Hepatocyte (in vitro differentiated cells): ENCODE measurements around the gene MIP. TPM values are rescaled to one million over a fixed set of nuclear protein-coding genes. Genes with fewer than 3 reads are reported as not detected.
A peak's percentile ranks its signal among the peaks of the same experiment; 100 is the strongest.
"Not testable (repeated sequence)": the region's sequence is repeated elsewhere in the genome, so short reads cannot be mapped to it uniquely, and the experiment has no call there.

Source experiments
- DNase-seq: peaks from one replicate; pipeline ENCODE4 v3.0.0-alpha.2; 2016; ENCODE audit warnings: low spot score
- H2AFZ ChIP-seq: fragments of 200-600 bp; sonication (generic); 2 replicates; pipeline ENCODE4 v1.6.0; 2016; ENCODE audit warnings: antibody characterized with exemption, mild to moderate bottlenecking
- H3K27ac ChIP-seq: fragments of 200-600 bp; sonication (generic); 2 replicates; pipeline ENCODE4 v1.5.1; 2016; ENCODE audit warnings: mild to moderate bottlenecking
- H3K27me3 ChIP-seq: fragments of 200-600 bp; sonication (generic); 2 replicates; pipeline ENCODE4 v1.6.1; 2016
- H3K36me3 ChIP-seq: fragments of 200-600 bp; sonication (generic); replicated peaks from 2 replicates; pipeline ENCODE4 v1.5.1; 2016; ENCODE audit warnings: low read depth; ENCODE audit not compliant: insufficient read depth
- H3K4me1 ChIP-seq: fragments of 200-600 bp; sonication (generic); 2 replicates; pipeline ENCODE4 v1.5.1; 2016; ENCODE audit warnings: mild to moderate bottlenecking, moderate library complexity; ENCODE audit not compliant: insufficient read depth
- H3K4me2 ChIP-seq: fragments of 200-600 bp; sonication (generic); 2 replicates; pipeline ENCODE4 v1.6.0; 2016
- H3K4me3 ChIP-seq: fragments of 200-600 bp; sonication (generic); 2 replicates; pipeline ENCODE4 v1.5.1; 2016; ENCODE audit warnings: mild to moderate bottlenecking
- H3K79me2 ChIP-seq: fragments of 200-600 bp; sonication (generic); 2 replicates; pipeline ENCODE4 v1.6.0; 2017; ENCODE audit warnings: mild to moderate bottlenecking
- H3K9me2 ChIP-seq: fragments of 200-600 bp; sonication (generic); replicated peaks from 2 replicates; pipeline ENCODE4 v1.6.0; 2017; ENCODE audit warnings: mild to moderate bottlenecking; ENCODE audit not compliant: insufficient read depth
- H3K9me3 ChIP-seq: fragments of 200-600 bp; sonication (generic); 2 replicates; pipeline ENCODE4 v1.5.1; 2016; ENCODE audit warnings: low read depth, mild to moderate bottlenecking
- H4K20me1 ChIP-seq: fragments of 200-600 bp; sonication (generic); 2 replicates; pipeline ENCODE4 v1.6.0; 2016; ENCODE audit warnings: mild to moderate bottlenecking; ENCODE audit not compliant: insufficient read depth, poor library complexity, severe bottlenecking
- CTCF ChIP-seq: fragments of 200-600 bp; sonication (generic); IDR thresholded peaks from 2 replicates; pipeline ENCODE4 v1.5.1; 2016; ENCODE audit warnings: antibody characterized with exemption, mild to moderate bottlenecking; ENCODE audit not compliant: poor library complexity
- EZH2 ChIP-seq: fragments of 200-600 bp; sonication (generic); IDR thresholded peaks from 2 replicates; pipeline ENCODE4 v1.6.1; 2016; ENCODE audit warnings: antibody characterized with exemption, mild to moderate bottlenecking, borderline replicate concordance
- EZH2phosphoT487 ChIP-seq: fragments of 200-600 bp; sonication (generic); IDR thresholded peaks from one replicate; pipeline ENCODE4 v1.6.1; 2018; ENCODE audit warnings: antibody characterized with exemption, mild to moderate bottlenecking, low read depth, moderate library complexity; ENCODE audit not compliant: unreplicated experiment, severe bottlenecking
- WGBS: methylation state at CpG from one replicate; pipeline ENCODE4 v1.1.6; 2016; ENCODE audit warnings: low lambda C conversion rate; ENCODE audit errors: missing lambda C conversion rate; 5-methylcytosine and 5-hydroxymethylcytosine counted together
- polyA plus RNA-seq: library from polyadenylated mRNA; unstranded; fragments of >200 nt; fragmentation: Nextera tagmentation; extraction: Ambion mirVana; gene quantifications from 2 replicates; pipeline ENCODE4 v1.2.1, GENCODE V29; 2016
- total RNA-seq: library from RNA; depleted of rRNA; stranded (reverse); fragments of >200 nt; gene quantifications from 2 replicates; pipeline ENCODE4 v1.2.3, GENCODE V29; 2014

The MIP gene
- total and polyA plus RNA-seq, 2 experiments from 2014 or later, result not detected

GRCh38 chr12:56493409-56494105, 39.1 kb upstream of the MIP start:
- not testable (repeated sequence) for H3K79me2 ChIP-seq, H3K4me2 ChIP-seq, H3K9me2 ChIP-seq, H3K4me1 ChIP-seq, H3K27ac ChIP-seq, H4K20me1 ChIP-seq, H3K4me3 ChIP-seq, DNase-seq, H2AFZ ChIP-seq, H3K9me3 ChIP-seq, H3K36me3 ChIP-seq
- WGBS, result 97% methylated on average over 16 of the region's 31 CpGs
- H3K27me3 ChIP-seq, result peaks cover 19% of the 10 kb centered on the region

- no peak for DNase-seq
Measured at GRCh38 chr12:56490360-56490759, 35.9 kb upstream of the MIP start.

GRCh38 chr12:56488041-56488955, 33.8 kb upstream of the MIP start, which contains the start of gene GLS2:
Gene GLS2, minus strand, starts transcription at chr12:56488161. Its CDS starts 43 bp downstream, at chr12:56488118.
- H3K4me2 ChIP-seq, result peak within 1 kb of the TSS; percentile 95
- H3K9me3 ChIP-seq, result no peaks in the 10 kb centered on the region
- peak within 1 kb of the TSS; percentile 73 for H2AFZ ChIP-seq
- peak within 1 kb of the TSS; percentile 42 for H3K4me3 ChIP-seq
- H3K9me2 ChIP-seq, result no peaks in the 10 kb centered on the region
- no peaks in the 10 kb centered on the region for H3K4me1 ChIP-seq
- no peak within 1 kb of the TSS for H3K27ac ChIP-seq
- H3K79me2 ChIP-seq, result no peaks in the 10 kb centered on the region
- H3K36me3 ChIP-seq, result no peaks in the 10 kb centered on the region
- H3K27me3 ChIP-seq, result peaks cover 30% of the 10 kb centered on the region
- 30% methylated on average over 57 of the region's 59 CpGs for WGBS
- DNase-seq, result peak; percentile 83
- no peaks in the 10 kb centered on the region for H4K20me1 ChIP-seq
- TF ChIP-seq CTCF, result no peak
- no peak for TF ChIP-seq EZH2phosphoT487

More at GRCh38 chr12:56490360-56490759, 35.9 kb upstream of the MIP start:
- Histone ChIP-seq H3K9me3 (no peaks in the 10 kb centered on the region), H4K20me1 (no peaks in the 10 kb centered on the region), H3K4me2 (no peak overlapping the region), H3K27me3 (peaks cover 30% of the 10 kb centered on the region), H3K79me2 (no peaks in the 10 kb centered on the region), H3K9me2 (no peaks in the 10 kb centered on the region), H3K4me1 (no peaks in the 10 kb centered on the region), H3K4me3 (no peak overlapping the region), H3K27ac (no peak overlapping the region), H3K36me3 (no peaks in the 10 kb centered on the region), H2AFZ (no peak overlapping the region)
- TF ChIP-seq CTCF (no peak), EZH2 (no peak), EZH2phosphoT487 (no peak)

- H3K9me2 ChIP-seq, result no peaks in the 10 kb centered on the region
- no peaks in the 10 kb centered on the region for H3K36me3 ChIP-seq
- H3K4me3 ChIP-seq, result peak overlapping the region; percentile 42
- no peak overlapping the region for H3K27ac ChIP-seq
- 10% methylated on average over 41 of the region's 44 CpGs for WGBS
- H4K20me1 ChIP-seq, result no peaks in the 10 kb centered on the region
- H3K4me2 ChIP-seq, result peak overlapping the region; percentile 95
- no peak for TF ChIP-seq EZH2
- no peak for TF ChIP-seq CTCF
- no peak for TF ChIP-seq EZH2phosphoT487
- peaks cover 30% of the 10 kb centered on the region for H3K27me3 ChIP-seq
- H3K79me2 ChIP-seq, result no peaks in the 10 kb centered on the region
- no peaks in the 10 kb centered on the region for H3K4me1 ChIP-seq
- H3K9me3 ChIP-seq, result no peaks in the 10 kb centered on the region
- H2AFZ ChIP-seq, result peak overlapping the region; percentile 73
- DNase-seq, result peak; percentile 74
Measured at GRCh38 chr12:56487448-56488040, 33.1 kb upstream of the MIP start.
